Esophagus muscularis mucosa (tissue), 4 donors: ENCODE results near the gene ZNF831. TPM values are rescaled to one million over a fixed set of nuclear protein-coding genes. Genes with fewer than 3 reads are reported as not detected.

Source experiments
- DNase-seq: peaks from one replicate; pipeline ENCODE4 v3.0.0-alpha.2; 2017; ENCODE audit errors: extremely low spot score
- H3K27ac ChIP-seq, 4 donors: fragments of 200-600 bp; sonication (generic); replicated peaks in 1 of 4; 1 replicate in 3 of 4; 2 replicates in 1 of 4; pipeline ENCODE4 v1.5.1; 2016 to 2019; ENCODE audit warnings: mild to moderate bottlenecking in 1 of 4
- H3K27me3 ChIP-seq, 4 donors: fragments of 200-600 bp; sonication (generic); one replicate each; pipeline versions ENCODE4 v1.5.1 to v1.6.0; 2016 to 2019
- H3K36me3 ChIP-seq, 4 donors: fragments of 200-600 bp; sonication (generic); one replicate each; pipeline ENCODE4 v1.5.1; 2016 to 2019
- H3K4me1 ChIP-seq, 4 donors: fragments of 200-600 bp; sonication (generic); one replicate each; pipeline ENCODE4 v1.5.1; 2016 to 2019
- H3K4me3 ChIP-seq, 4 donors: fragments of 200-600 bp; sonication (generic); 1 replicate in 2 of 4; 2 replicates in 2 of 4; pipeline ENCODE4 v1.5.1; 2016 to 2019; ENCODE audit warnings: mild to moderate bottlenecking in 4 of 4, moderate library complexity in 1 of 4
- H3K9me3 ChIP-seq, 4 donors: fragments of 200-600 bp; sonication (generic); 1 replicate in 3 of 4; 2 replicates in 1 of 4; pipeline ENCODE4 v1.5.1; 2016 to 2019
- EP300 ChIP-seq: sonication (generic); formaldehyde crosslinking; IDR thresholded peaks from one replicate; pipeline ENCODE4 v1.6.1; 2017; ENCODE audit warnings: antibody characterized with exemption
- POLR2A ChIP-seq: fragments of 450-650 bp; IDR thresholded peaks from one replicate; pipeline ENCODE4 v1.6.1; 2017; ENCODE audit warnings: antibody characterized with exemption, moderate library complexity, mild to moderate bottlenecking, low read depth
- POLR2AphosphoS5 ChIP-seq, 2 donors: sonication (generic); formaldehyde crosslinking; IDR thresholded peaks; one replicate each; pipeline ENCODE4 v1.6.1; 2017; ENCODE audit warnings: antibody characterized with exemption in 2 of 2
- WGBS: methylation state at CpG from one replicate; pipeline ENCODE4 v1.1.5; 2018; 5-methylcytosine and 5-hydroxymethylcytosine counted together
- intact Hi-C: fragments of 100-400 bp; cut with DNase I; formaldehyde crosslinking; loops from one replicate; pipeline ENCODE4 v1.15.1; 2023
- total RNA-seq, 4 donors: library from RNA; depleted of rRNA; stranded (reverse); fragments of >200 nt; gene quantifications; one replicate each; pipeline versions ENCODE4 v1.1.0 to v1.2.1, GENCODE V29; 2016
- TF ChIP-seq, protein P1 (sequence below), 3 experiments: fragments of 200-600 bp in 2 of 3; fragments of 450-650 bp in 1 of 3; sonication (generic) in 2 of 3; IDR thresholded peaks; one replicate each; pipeline ENCODE4 v1.5.1; 2017 to 2019; ENCODE audit warnings: antibody characterized with exemption in 3 of 3, mild to moderate bottlenecking in 2 of 3, moderate library complexity in 1 of 3

ZNF831 gene
- total RNA-seq, 4 donors from 2014 or later: 0.34 to 1.3 (median 0.56) TPM

DNA sequence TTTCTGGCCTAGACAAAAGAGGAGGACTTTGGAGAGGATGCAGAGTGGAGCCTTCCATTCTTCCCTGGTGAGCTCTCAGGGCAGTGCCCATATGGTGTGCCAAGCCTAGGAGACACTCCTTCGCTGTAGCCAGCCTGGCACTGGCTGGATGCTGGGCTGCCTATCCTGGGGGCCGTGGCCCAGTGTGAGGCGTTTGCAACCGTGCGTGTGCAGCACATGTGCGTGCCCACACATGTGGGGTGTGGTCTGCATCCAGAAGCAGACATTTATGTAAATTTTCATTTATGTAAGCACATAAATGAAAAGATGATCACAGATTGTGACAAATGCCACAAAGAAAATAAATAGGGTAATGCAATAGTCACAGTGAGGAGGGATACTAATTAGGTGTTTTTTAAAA lies 35.8 kb upstream of the ZNF831 start:
- H3K36me3 ChIP-seq: no peaks in the 10 kb centered on the region
- 94% methylated on average over 6 of the region's 6 CpGs for WGBS
- TF ChIP-seq POLR2A: no peak
- no peak overlapping the region for H3K4me3 ChIP-seq
- H3K27ac ChIP-seq: no peak overlapping the region
- H3K9me3 ChIP-seq: no peaks in the 10 kb centered on the region
- no peak for DNase-seq
- intact Hi-C loops: no loop called here
- H3K27me3 ChIP-seq: peaks cover 0 to 15% (median 0%) of the 10 kb centered on the region in 4 donors
- H3K4me1 ChIP-seq: no peaks in the 10 kb centered on the region

DNA sequence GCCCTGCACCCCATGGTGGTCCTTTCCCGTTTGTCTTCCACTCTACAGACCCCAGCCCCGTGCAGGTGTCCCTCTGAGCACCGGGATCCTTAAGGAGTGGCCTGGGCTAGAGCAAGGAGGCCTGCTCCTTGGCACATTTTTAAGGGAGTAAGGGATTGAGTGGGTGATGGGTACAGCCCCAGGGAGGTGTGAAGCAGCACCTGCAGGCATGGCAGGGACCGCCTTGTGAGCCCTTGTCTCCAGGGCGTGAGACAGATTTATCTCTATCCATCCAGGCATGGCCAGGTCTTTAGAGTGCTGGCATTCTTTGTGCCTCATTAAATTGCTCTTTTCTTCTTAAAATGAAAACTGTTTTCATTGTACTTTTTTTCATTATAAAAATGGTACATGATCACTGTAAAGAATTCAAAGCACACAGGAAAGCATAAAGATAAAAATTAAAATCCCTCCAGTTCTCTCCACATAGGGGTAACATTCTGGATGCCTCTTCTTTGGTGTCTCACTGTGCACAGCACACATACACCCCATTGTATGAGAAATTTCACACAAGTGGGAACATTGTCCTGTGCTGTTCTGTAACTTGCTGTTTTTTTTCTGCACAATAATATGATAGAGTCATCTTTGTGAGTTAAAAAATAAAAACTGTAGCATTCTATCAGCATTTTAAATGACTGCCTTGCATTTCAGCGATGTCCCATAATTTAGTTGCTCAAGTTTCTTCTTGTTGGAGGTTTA lies 31.9 kb upstream of the ZNF831 start:
- Histone ChIP-seq H3K27me3 (peaks cover 0 to 6% (median 0%) of the 10 kb centered on the region in 4 donors), H3K4me1 (no peaks in the 10 kb centered on the region), H3K4me3 (no peak overlapping the region), H3K36me3 (no peaks in the 10 kb centered on the region), H3K27ac (no peak overlapping the region), H3K9me3 (no peaks in the 10 kb centered on the region)
- WGBS: 79% methylated on average over 6 of the region's 6 CpGs
- DNase-seq: no peak
- no peak for TF ChIP-seq EP300
- intact Hi-C loops: no loop called here

DNA sequence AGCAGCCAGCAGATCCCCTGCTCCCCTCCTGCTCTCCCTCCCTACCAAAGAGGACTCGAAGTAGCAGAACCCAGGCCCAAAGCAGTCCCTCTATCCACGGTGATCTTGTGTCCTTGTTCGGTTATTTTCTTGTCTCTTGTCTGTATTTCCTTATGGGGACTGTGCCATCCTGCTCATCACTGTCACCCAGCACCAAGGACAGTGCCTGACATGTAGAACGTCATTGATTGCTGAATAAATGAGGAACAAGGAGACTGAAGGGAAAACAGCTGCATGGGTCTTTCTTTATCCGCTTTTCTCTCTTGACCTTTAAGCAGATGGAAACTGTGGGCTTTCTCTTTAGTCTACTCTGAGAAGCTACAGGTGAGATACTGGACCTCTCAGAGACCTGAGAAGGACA lies 29.4 kb upstream of the ZNF831 start:
- 80% methylated on average over 5 of the region's 5 CpGs for WGBS
- Histone ChIP-seq H3K27ac (no peak overlapping the region), H3K36me3 (no peaks in the 10 kb centered on the region), H3K27me3 (peaks cover 0 to 3% (median 0%) of the 10 kb centered on the region in 4 donors), H3K9me3 (no peaks in the 10 kb centered on the region), H3K4me3 (no peak overlapping the region), H3K4me1 (no peaks in the 10 kb centered on the region)
- TF ChIP-seq, protein P1, sequence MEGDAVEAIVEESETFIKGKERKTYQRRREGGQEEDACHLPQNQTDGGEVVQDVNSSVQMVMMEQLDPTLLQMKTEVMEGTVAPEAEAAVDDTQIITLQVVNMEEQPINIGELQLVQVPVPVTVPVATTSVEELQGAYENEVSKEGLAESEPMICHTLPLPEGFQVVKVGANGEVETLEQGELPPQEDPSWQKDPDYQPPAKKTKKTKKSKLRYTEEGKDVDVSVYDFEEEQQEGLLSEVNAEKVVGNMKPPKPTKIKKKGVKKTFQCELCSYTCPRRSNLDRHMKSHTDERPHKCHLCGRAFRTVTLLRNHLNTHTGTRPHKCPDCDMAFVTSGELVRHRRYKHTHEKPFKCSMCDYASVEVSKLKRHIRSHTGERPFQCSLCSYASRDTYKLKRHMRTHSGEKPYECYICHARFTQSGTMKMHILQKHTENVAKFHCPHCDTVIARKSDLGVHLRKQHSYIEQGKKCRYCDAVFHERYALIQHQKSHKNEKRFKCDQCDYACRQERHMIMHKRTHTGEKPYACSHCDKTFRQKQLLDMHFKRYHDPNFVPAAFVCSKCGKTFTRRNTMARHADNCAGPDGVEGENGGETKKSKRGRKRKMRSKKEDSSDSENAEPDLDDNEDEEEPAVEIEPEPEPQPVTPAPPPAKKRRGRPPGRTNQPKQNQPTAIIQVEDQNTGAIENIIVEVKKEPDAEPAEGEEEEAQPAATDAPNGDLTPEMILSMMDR (IDR thresholded peaks at IDR 0.05): no peak
- TF ChIP-seq EP300 (no peak), POLR2A (no peak), POLR2AphosphoS5 (IDR thresholded peaks at IDR 0.05) (no peak)
- intact Hi-C loops: no loop called here
- no peak for DNase-seq

DNA sequence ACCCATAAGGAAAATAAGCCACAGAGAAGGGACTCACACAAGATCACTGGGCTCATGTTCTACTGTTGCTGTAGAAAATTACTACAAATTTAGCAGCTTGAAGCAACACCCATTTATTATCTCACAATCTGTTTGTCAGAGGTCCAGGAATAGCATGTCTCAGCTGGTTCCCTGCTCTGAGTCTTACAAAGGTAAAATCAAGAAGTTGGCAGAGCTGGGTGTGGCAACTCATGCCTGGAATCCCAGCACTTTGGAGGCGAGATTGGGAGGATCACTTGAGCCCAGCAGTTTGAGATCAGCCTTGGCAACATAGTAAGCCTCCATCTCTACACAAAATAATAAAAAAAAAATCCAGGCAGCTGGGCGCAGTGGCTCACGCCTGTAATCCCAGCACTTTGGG lies 28.5 kb upstream of the ZNF831 start:
- Histone ChIP-seq H3K9me3 (no peaks in the 10 kb centered on the region), H3K27ac (no peak overlapping the region), H3K27me3 (peaks cover 0 to 3% (median 0%) of the 10 kb centered on the region in 4 donors), H3K4me3 (no peak overlapping the region), H3K4me1 (no peaks in the 10 kb centered on the region), H3K36me3 (no peaks in the 10 kb centered on the region)
- intact Hi-C loops: no loop called here
- 92% methylated on average over 3 of the region's 3 CpGs for WGBS
- no peak for DNase-seq
- TF ChIP-seq POLR2AphosphoS5 (IDR thresholded peaks at IDR 0.05): no peak
- TF ChIP-seq EP300: no peak
- TF ChIP-seq POLR2A: no peak
- TF ChIP-seq, protein P1 (IDR thresholded peaks at IDR 0.05): no peak

DNA sequence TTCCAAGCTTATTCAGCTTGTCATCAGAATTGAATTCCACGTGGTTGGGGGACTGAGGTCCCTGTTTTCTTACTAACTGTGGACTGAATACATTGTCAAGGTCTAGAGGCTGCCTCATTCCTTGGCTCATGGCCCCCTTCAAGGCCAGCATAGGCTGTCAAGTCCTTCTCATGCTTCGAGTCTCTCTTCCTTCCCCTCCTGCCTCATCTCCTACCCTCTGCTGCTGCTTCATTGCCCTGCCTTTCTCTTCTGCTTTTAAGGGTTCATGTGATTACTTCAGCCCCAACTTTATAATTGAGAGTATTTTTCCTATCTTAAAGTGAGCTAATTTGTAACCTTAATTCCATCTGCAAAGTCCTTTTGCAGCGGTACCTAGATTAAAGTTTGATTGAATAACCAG lies 27.6 kb upstream of the ZNF831 start:
- no peaks in the 10 kb centered on the region for H3K9me3 ChIP-seq
- H3K36me3 ChIP-seq: no peaks in the 10 kb centered on the region
- H3K27ac ChIP-seq: no peak overlapping the region
- TF ChIP-seq EP300: no peak
- TF ChIP-seq POLR2AphosphoS5 (IDR thresholded peaks at IDR 0.05): no peak
- TF ChIP-seq, protein P1 (IDR thresholded peaks at IDR 0.05): no peak
- TF ChIP-seq POLR2A: no peak
- WGBS: 80% methylated on average over 3 of the region's 3 CpGs
- intact Hi-C loops: no loop called here
- DNase-seq: no peak
- no peaks in the 10 kb centered on the region for H3K4me1 ChIP-seq
- peaks cover 0 to 3% (median 0%) of the 10 kb centered on the region in 4 donors for H3K27me3 ChIP-seq
- H3K4me3 ChIP-seq: no peak overlapping the region

DNA sequence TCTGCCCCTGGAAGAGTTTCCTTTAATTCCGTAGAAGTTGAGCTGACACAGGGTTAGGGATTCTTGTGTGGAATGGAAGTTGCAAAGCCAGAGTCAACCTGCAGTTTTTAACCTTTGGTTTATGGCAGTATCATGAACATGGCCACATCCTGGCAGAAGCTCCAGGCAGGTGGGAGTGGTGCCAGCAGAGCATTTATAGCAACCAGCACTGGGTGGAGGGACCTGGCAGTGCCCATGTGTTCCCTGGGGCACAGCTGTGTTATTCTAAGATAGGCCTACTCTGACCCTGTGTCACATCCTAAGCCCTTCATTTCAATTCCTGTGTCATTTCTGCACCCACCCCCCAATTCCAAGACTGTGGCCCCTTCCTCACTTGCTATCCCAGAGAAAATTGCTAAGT lies 26.1 kb upstream of the ZNF831 start:
- no peak overlapping the region for H3K4me3 ChIP-seq
- H3K36me3 ChIP-seq: no peaks in the 10 kb centered on the region
- WGBS: 69% methylated on average over 1 of the region's 1 CpG
- no peak for DNase-seq
- no peak overlapping the region for H3K27ac ChIP-seq
- peaks cover 0 to 3% (median 0%) of the 10 kb centered on the region in 4 donors for H3K27me3 ChIP-seq
- TF ChIP-seq POLR2AphosphoS5 (IDR thresholded peaks at IDR 0.05) (no peak), POLR2A (no peak), EP300 (no peak)
- TF ChIP-seq, protein P1 (IDR thresholded peaks at IDR 0.05): no peak
- no peaks in the 10 kb centered on the region for H3K4me1 ChIP-seq
- intact Hi-C loops: no loop called here
- no peaks in the 10 kb centered on the region for H3K9me3 ChIP-seq
